Endothelial cell of umbilical vein (primary cell): ENCODE data around the gene CEP164. TPM values are rescaled to one million over a fixed set of nuclear protein-coding genes. Genes with fewer than 3 reads are reported as not detected.

Source experiments
- BruUV-seq: library from RNA; stranded (reverse); fragments of 400-500 nt; replicated peaks from 2 replicates; lab custom pipeline; 2021; lab: Mats Ljungman, UMichigan
- CTCF ChIA-PET: fragments of 300-600, 350-600 bp; sonication (Branson Sonifier 250); formaldehyde crosslinking; loops from one replicate; lab custom pipeline; 2021; ENCODE audit warnings: antibody characterized with exemption, inconsistent platforms; lab: Charles Lee
- POLR2A ChIA-PET: fragments of 300-600, 350-600 bp; sonication (Branson Sonifier 250); formaldehyde crosslinking; loops from one replicate; lab custom pipeline; 2021; ENCODE audit warnings: antibody characterized with exemption, inconsistent platforms; lab: Charles Lee
- DNase-seq: peaks from one replicate; pipeline ENCODE4 v3.0.0-alpha.2; 2011; ENCODE audit warnings: low read depth, low spot score
- FAIRE-seq: peaks from 2 replicates; lab custom pipeline; 2011; peaks lifted over from hg19 to GRCh38; lab: Jason Lieb, UNC
- H2AFZ ChIP-seq: 2 replicates; pipeline ENCODE4 v1.6.0; 2012; ENCODE audit warnings: low read depth, low read length, control low read depth, inconsistent platforms
- H3K27ac ChIP-seq: 2 replicates; pipeline ENCODE4 v1.5.1; 2011; ENCODE audit warnings: low read depth, mild to moderate bottlenecking, control low read depth, low read length, moderate library complexity; ENCODE audit not compliant: insufficient read depth
- H3K27me3 ChIP-seq, 2 experiments: 2 replicates each; pipeline versions ENCODE4 v1.6.0 to v1.6.1; 2011; ENCODE audit warnings: low read length in 2 of 2, mixed read lengths in 1 of 2; ENCODE audit not compliant: control insufficient read depth in 2 of 2, insufficient read depth in 2 of 2
- H3K36me3 ChIP-seq, 2 experiments: 2 replicates in 1 of 2; 3 replicates in 1 of 2; pipeline ENCODE4 v1.5.1; 2011; ENCODE audit warnings: low read length in 2 of 2, mild to moderate bottlenecking in 1 of 2, moderate library complexity in 1 of 2; ENCODE audit not compliant: control insufficient read depth in 2 of 2, insufficient read depth in 2 of 2; ENCODE audit errors: extremely low read depth in 1 of 2
- H3K4me1 ChIP-seq: 3 replicates; pipeline ENCODE4 v1.5.1; 2011; ENCODE audit warnings: mild to moderate bottlenecking, low read length; ENCODE audit not compliant: control insufficient read depth, insufficient read depth; ENCODE audit errors: extremely low read depth
- H3K4me2 ChIP-seq: 2 replicates; pipeline ENCODE4 v1.6.1; 2011; ENCODE audit warnings: low read length, control low read depth, mixed read lengths; ENCODE audit not compliant: insufficient read depth
- H3K4me3 ChIP-seq, 3 experiments: fragments of 200-600 bp in 1 of 3; sonication (generic), shearing (Covaris generic) in 1 of 3; replicated peaks in 1 of 3; 2 replicates each; pipeline ENCODE4 v1.5.1; 2011 to 2016; ENCODE audit warnings: control low read depth in 3 of 3, low read length in 3 of 3, mild to moderate bottlenecking in 2 of 3, inconsistent platforms in 1 of 3, low read depth in 1 of 3, moderate library complexity in 1 of 3; ENCODE audit not compliant: insufficient read depth in 1 of 3
- H3K79me2 ChIP-seq: 2 replicates; pipeline ENCODE4 v1.6.0; 2012; ENCODE audit warnings: low read length, inconsistent platforms; ENCODE audit not compliant: control insufficient read depth, insufficient read depth
- H3K9ac ChIP-seq: replicated peaks from 2 replicates; pipeline ENCODE3; 2011; ENCODE audit warnings: low read length, control low read depth; ENCODE audit not compliant: insufficient read depth; ENCODE audit errors: extremely low read depth
- H3K9me1 ChIP-seq: replicated peaks from 3 replicates; pipeline ENCODE4 v1.6.0; 2011; ENCODE audit warnings: mild to moderate bottlenecking, low read length; ENCODE audit not compliant: control insufficient read depth, insufficient read depth; ENCODE audit errors: extremely low read depth
- H3K9me3 ChIP-seq: replicated peaks from 2 replicates; pipeline ENCODE4 v1.5.1; 2012; ENCODE audit warnings: low read length, inconsistent platforms; ENCODE audit not compliant: control insufficient read depth, insufficient read depth
- H4K20me1 ChIP-seq: replicated peaks from 2 replicates; pipeline ENCODE3; 2011; ENCODE audit warnings: mild to moderate bottlenecking, low read length; ENCODE audit not compliant: control insufficient read depth, insufficient read depth; ENCODE audit errors: extremely low read depth
- CTCF ChIP-seq, 2 donors: IDR thresholded peaks; 1 replicate in 1 of 2; 2 replicates in 1 of 2; pipeline ENCODE4 v1.5.1; 2011; ENCODE audit warnings: low read length in 2 of 2, mild to moderate bottlenecking in 2 of 2, moderate library complexity in 2 of 2, control low read depth in 1 of 2, inconsistent platforms in 1 of 2, low read depth in 1 of 2; ENCODE audit not compliant: insufficient read depth in 1 of 2; ENCODE audit errors: extremely low read depth in 1 of 2
- EZH2 ChIP-seq: IDR thresholded peaks from 2 replicates; pipeline ENCODE4 v1.6.1; 2012; ENCODE audit warnings: borderline replicate concordance, low read depth, mild to moderate bottlenecking, moderate library complexity, low read length, inconsistent platforms; ENCODE audit not compliant: severe bottlenecking
- FOS ChIP-seq: IDR thresholded peaks from 2 replicates; pipeline ENCODE4 v1.6.1; 2011; ENCODE audit warnings: mild to moderate bottlenecking, low read length, moderate library complexity, borderline replicate concordance; ENCODE audit not compliant: insufficient read depth
- GATA2 ChIP-seq: IDR thresholded peaks from 2 replicates; pipeline ENCODE4 v1.7.0; 2011; ENCODE audit warnings: low read depth, mild to moderate bottlenecking, moderate library complexity, mixed read lengths, low read length; ENCODE audit not compliant: insufficient read length, insufficient read depth
- JUN ChIP-seq: IDR thresholded peaks from 2 replicates; pipeline ENCODE4 v1.6.1; 2011; ENCODE audit warnings: borderline replicate concordance, low read depth; ENCODE audit not compliant: insufficient read length, insufficient read depth
- MAX ChIP-seq: IDR thresholded peaks from 2 replicates; pipeline ENCODE4 v1.6.1; 2011; ENCODE audit not compliant: insufficient read depth, insufficient read length
- MYC ChIP-seq: IDR thresholded peaks from one replicate; pipeline ENCODE4 v1.6.1; 2011; ENCODE audit warnings: mild to moderate bottlenecking, low read depth, low read length
- POLR2A ChIP-seq: IDR thresholded peaks from 2 replicates; pipeline ENCODE4 v1.6.1; 2012; ENCODE audit warnings: low read depth, mild to moderate bottlenecking, control low read depth, low read length
- POLR2AphosphoS5 ChIP-seq: IDR thresholded peaks from 2 replicates; pipeline ENCODE4 v1.6.1; 2012; ENCODE audit warnings: low read depth, mild to moderate bottlenecking, control low read depth, low read length, moderate library complexity; ENCODE audit not compliant: insufficient read depth
- dilution Hi-C: fragments of 300-500 bp; cut with MboI; formaldehyde crosslinking; loops from one replicate; pipeline ENCODE4 v1.15.0; 2019; ENCODE audit warnings: low sequenced_read_pairs; ENCODE audit not compliant: extremely low pct_ligation_motif_present
- intact Hi-C: fragments of 100-400 bp; cut with micrococcal nuclease; formaldehyde crosslinking; loops from one replicate; pipeline ENCODE4 v1.10.0; 2022
- polyA plus RNA-seq, 4 experiments: library from polyadenylated mRNA; depleted of rRNA in 3 of 4; stranded (reverse) in 3 of 4; unstranded in 1 of 4; fragments of >200 nt; gene quantifications; 2 replicates each; pipeline versions ENCODE4 v1.2.1 to v1.2.3, GENCODE V29; 2011 to 2012; ENCODE audit warnings: missing spikeins in 1 of 4
- total RNA-seq: library from RNA; stranded (reverse); gene quantifications from 2 replicates; pipeline ENCODE4 v1.2.3, GENCODE V29; 2021

The CEP164 gene
- total and polyA plus RNA-seq, 2 donors (not counting 3 experiments of a cell fraction or from before 2014, with no cell fraction given), result 22.7 to 48.4 TPM

GRCh38 chr11:117442869-117443239, 115.2 kb downstream of the CEP164 start:
- no peak for FAIRE-seq
- no peaks in the 10 kb centered on the region for H3K4me1 ChIP-seq
- H3K4me3 ChIP-seq, result no peak overlapping the region
- no peak overlapping the region for H3K4me2 ChIP-seq
- H2AFZ ChIP-seq, result no peak overlapping the region
- no peaks in the 10 kb centered on the region for H3K36me3 ChIP-seq
- ChIA-PET CTCF (interaction anchor here (1.2 to 3.0 kb wide), 7 partner anchors 15 to 504 kb away, joined by 3 to 29 read pairs (median 5); no protein-coding TSS in a partner anchor), POLR2A (no interaction called here)
- H3K9ac ChIP-seq, result no peak overlapping the region
- H3K27ac ChIP-seq, result no peak overlapping the region
- intact Hi-C loops, result loop anchor here (1.0 kb wide), 1 partner anchor 374 kb away; no protein-coding TSS in a partner anchor
- no peaks in the 10 kb centered on the region for H3K9me1 ChIP-seq
- no peaks in the 10 kb centered on the region for H4K20me1 ChIP-seq
- dilution Hi-C loops, result no loop called here
- no peaks in the 10 kb centered on the region for H3K9me3 ChIP-seq
- TF ChIP-seq CTCF (IDR thresholded peaks at IDR 0.05; ENCODE audit: extremely low read depth in 1 of 2, insufficient read depth in 1 of 2, low read depth in 1 of 2, low read length in 2 of 2), result no peak
- TF ChIP-seq MYC, result no peak
- no peak for TF ChIP-seq EZH2
- no peak for TF ChIP-seq JUN
- no peak for TF ChIP-seq MAX
- TF ChIP-seq POLR2AphosphoS5, result no peak
- TF ChIP-seq POLR2A, result no peak
- no peak for TF ChIP-seq FOS
- no peak for TF ChIP-seq GATA2
- no peak for DNase-seq
- H3K27me3 ChIP-seq, result peaks cover 0 to 4% of the 10 kb centered on the region in 2 experiments
- no peaks in the 10 kb centered on the region for H3K79me2 ChIP-seq
- no TSS peak for BruUV-seq
